Endothelial cell (in vitro differentiated cells): ENCODE results near the gene ASTN1. TPM values are rescaled to one million over a fixed set of nuclear protein-coding genes. Genes with fewer than 3 reads are reported as not detected.
"Not testable (repeated sequence)": the region's sequence is repeated elsewhere in the genome, so short reads cannot be mapped to it uniquely, and the experiment has no call there.

Experiments
- DNase-seq: peaks from one replicate; pipeline ENCODE4 v3.0.0; 2021; ENCODE audit warnings: low spot score
- H3K27ac Mint-ChIP-seq: one replicate; pipeline ENCODE4 v1.8.0; 2021; ENCODE audit warnings: mixed read lengths, inconsistent platforms; ENCODE audit not compliant: unreplicated experiment
- H3K27me3 Mint-ChIP-seq: one replicate; pipeline ENCODE4 v1.8.0; 2021; ENCODE audit warnings: mild to moderate bottlenecking, moderate library complexity, mixed read lengths, inconsistent platforms; ENCODE audit not compliant: unreplicated experiment
- H3K36me3 Mint-ChIP-seq: one replicate; pipeline ENCODE4 v1.8.0; 2021; ENCODE audit warnings: mild to moderate bottlenecking, low read depth, mixed read lengths, inconsistent platforms; ENCODE audit not compliant: unreplicated experiment
- H3K4me1 Mint-ChIP-seq: one replicate; pipeline ENCODE4 v1.8.0; 2021; ENCODE audit warnings: mild to moderate bottlenecking, mixed read lengths, inconsistent platforms; ENCODE audit not compliant: unreplicated experiment
- H3K4me3 Mint-ChIP-seq: one replicate; pipeline ENCODE4 v1.8.0; 2021; ENCODE audit warnings: mild to moderate bottlenecking, mixed read lengths, inconsistent platforms; ENCODE audit not compliant: unreplicated experiment
- H3K9me3 Mint-ChIP-seq: one replicate; pipeline ENCODE4 v1.8.0; 2021; ENCODE audit warnings: mixed read lengths, inconsistent platforms; ENCODE audit not compliant: unreplicated experiment
- total RNA-seq: library from RNA; stranded (reverse); fragmentation: NEBNext Ultra II Directional; extraction: Animal tissue kit (Norgen Biotek cat#: 25700); gene quantifications from one replicate; pipeline ENCODE4 v1.2.1, GENCODE V29; 2021; ENCODE audit not compliant: unreplicated experiment
- TF ChIP-seq, protein P1 (sequence below): fragments of 200-600 bp; sonication (generic); IDR thresholded peaks from one replicate; pipeline ENCODE4 v1.5.0; 2021; ENCODE audit warnings: antibody characterized with exemption; ENCODE audit not compliant: unreplicated experiment

Gene ASTN1
- total RNA-seq, 1 donor from 2014 or later = 66.6 TPM

GRCh38 chr1:177077006-177077405 lies 87.5 kb downstream of the ASTN1 start:
- H3K4me3 Mint-ChIP-seq = no peak overlapping the region
- H3K27ac Mint-ChIP-seq = no peak overlapping the region
- H3K4me1 Mint-ChIP-seq = no peaks in the 10 kb centered on the region
- H3K9me3 Mint-ChIP-seq = no peaks in the 10 kb centered on the region
- TF ChIP-seq, protein P1, sequence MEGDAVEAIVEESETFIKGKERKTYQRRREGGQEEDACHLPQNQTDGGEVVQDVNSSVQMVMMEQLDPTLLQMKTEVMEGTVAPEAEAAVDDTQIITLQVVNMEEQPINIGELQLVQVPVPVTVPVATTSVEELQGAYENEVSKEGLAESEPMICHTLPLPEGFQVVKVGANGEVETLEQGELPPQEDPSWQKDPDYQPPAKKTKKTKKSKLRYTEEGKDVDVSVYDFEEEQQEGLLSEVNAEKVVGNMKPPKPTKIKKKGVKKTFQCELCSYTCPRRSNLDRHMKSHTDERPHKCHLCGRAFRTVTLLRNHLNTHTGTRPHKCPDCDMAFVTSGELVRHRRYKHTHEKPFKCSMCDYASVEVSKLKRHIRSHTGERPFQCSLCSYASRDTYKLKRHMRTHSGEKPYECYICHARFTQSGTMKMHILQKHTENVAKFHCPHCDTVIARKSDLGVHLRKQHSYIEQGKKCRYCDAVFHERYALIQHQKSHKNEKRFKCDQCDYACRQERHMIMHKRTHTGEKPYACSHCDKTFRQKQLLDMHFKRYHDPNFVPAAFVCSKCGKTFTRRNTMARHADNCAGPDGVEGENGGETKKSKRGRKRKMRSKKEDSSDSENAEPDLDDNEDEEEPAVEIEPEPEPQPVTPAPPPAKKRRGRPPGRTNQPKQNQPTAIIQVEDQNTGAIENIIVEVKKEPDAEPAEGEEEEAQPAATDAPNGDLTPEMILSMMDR = no peak
- H3K36me3 Mint-ChIP-seq = no peaks in the 10 kb centered on the region
- DNase-seq = no peak
- H3K27me3 Mint-ChIP-seq = peaks cover 2% of the 10 kb centered on the region

DNA sequence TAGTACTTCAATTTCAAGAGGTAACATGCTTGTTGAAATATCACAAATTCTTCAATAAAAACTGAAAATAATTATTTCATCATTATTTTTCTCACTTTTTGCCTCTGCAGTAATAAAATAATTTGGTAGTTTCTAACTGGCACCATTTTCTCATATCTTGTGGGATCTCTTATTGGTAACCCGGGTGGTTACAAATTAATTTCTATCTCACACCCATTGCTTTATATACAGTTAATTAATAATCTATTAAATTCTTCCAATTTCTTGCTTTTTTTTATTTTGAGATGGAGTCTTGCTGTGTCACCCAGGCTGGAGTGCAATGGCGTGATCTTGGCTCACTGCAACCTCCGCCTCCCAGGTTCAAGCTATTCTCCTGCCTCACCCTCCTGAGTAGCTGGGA lies 89.7 kb downstream of the ASTN1 start:
- not testable (repeated sequence) for H3K36me3 Mint-ChIP-seq, H3K9me3 Mint-ChIP-seq, H3K27me3 Mint-ChIP-seq, H3K4me3 Mint-ChIP-seq, H3K4me1 Mint-ChIP-seq, DNase-seq, H3K27ac Mint-ChIP-seq

- H3K36me3 Mint-ChIP-seq = peaks cover 4% of the 10 kb centered on the region
- H3K4me3 Mint-ChIP-seq = no peak overlapping the region
- DNase-seq = no peak
- no peaks in the 10 kb centered on the region for H3K9me3 Mint-ChIP-seq
- peaks cover 26% of the 10 kb centered on the region for H3K4me1 Mint-ChIP-seq
- TF ChIP-seq, protein P1 = no peak
- H3K27me3 Mint-ChIP-seq = peaks cover 5% of the 10 kb centered on the region
- H3K27ac Mint-ChIP-seq = no peak overlapping the region
Observed at GRCh38 chr1:177069490-177069889, 95.0 kb downstream of the ASTN1 start.

- H3K9me3 Mint-ChIP-seq = no peaks in the 10 kb centered on the region
- peak overlapping the region; percentile 45 for H3K27ac Mint-ChIP-seq
- H3K27me3 Mint-ChIP-seq = peaks cover 7% of the 10 kb centered on the region
- no peak for DNase-seq
- TF ChIP-seq, protein P1 = no peak
- peaks cover 10% of the 10 kb centered on the region for H3K36me3 Mint-ChIP-seq
- H3K4me1 Mint-ChIP-seq = peaks cover 27% of the 10 kb centered on the region
- no peak overlapping the region for H3K4me3 Mint-ChIP-seq
Observed at GRCh38 chr1:177067752-177068410, 96.6 kb downstream of the ASTN1 start.

- peaks cover 30% of the 10 kb centered on the region for H3K4me1 Mint-ChIP-seq
- peaks cover 21% of the 10 kb centered on the region for H3K36me3 Mint-ChIP-seq
- peaks cover 6% of the 10 kb centered on the region for H3K27me3 Mint-ChIP-seq
- TF ChIP-seq, protein P1 = no peak
- H3K9me3 Mint-ChIP-seq = no peaks in the 10 kb centered on the region
- peak overlapping the region; percentile 3 for H3K27ac Mint-ChIP-seq
- no peak for DNase-seq
- no peak overlapping the region for H3K4me3 Mint-ChIP-seq
Observed at GRCh38 chr1:177065430-177065829, 99.1 kb downstream of the ASTN1 start.
